ENCODE measurements around the gene MTNR1A.

DNA sequence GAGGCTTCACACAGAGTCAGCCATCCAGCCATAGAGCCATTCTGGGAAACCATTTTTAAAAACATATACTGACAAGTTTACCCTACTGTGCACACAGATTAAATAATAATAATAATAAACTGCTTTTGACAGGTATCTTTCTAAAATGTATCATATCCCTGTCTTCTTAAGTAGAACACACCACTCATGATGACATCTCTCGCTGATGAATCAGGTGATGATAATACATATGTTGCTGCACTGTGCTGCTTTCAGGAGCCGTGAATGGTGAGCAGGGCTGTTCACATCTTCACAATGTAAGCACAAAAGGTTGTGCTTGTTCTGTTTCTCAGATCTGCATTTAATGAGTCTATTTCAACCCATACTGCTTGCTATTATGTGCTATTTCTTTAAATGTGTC lies 3.5 kb downstream of the MTNR1A start:
- no peak for TF ChIP-seq TAF1 (IDR thresholded peaks at IDR 0.05; ENCODE audit: borderline replicate concordance, insufficient read depth, low read length)
- no peak for TF ChIP-seq POLR2AphosphoS5 (IDR thresholded peaks at IDR 0.05; ENCODE audit: low read depth, low read length)
- TF ChIP-seq, protein P1, sequence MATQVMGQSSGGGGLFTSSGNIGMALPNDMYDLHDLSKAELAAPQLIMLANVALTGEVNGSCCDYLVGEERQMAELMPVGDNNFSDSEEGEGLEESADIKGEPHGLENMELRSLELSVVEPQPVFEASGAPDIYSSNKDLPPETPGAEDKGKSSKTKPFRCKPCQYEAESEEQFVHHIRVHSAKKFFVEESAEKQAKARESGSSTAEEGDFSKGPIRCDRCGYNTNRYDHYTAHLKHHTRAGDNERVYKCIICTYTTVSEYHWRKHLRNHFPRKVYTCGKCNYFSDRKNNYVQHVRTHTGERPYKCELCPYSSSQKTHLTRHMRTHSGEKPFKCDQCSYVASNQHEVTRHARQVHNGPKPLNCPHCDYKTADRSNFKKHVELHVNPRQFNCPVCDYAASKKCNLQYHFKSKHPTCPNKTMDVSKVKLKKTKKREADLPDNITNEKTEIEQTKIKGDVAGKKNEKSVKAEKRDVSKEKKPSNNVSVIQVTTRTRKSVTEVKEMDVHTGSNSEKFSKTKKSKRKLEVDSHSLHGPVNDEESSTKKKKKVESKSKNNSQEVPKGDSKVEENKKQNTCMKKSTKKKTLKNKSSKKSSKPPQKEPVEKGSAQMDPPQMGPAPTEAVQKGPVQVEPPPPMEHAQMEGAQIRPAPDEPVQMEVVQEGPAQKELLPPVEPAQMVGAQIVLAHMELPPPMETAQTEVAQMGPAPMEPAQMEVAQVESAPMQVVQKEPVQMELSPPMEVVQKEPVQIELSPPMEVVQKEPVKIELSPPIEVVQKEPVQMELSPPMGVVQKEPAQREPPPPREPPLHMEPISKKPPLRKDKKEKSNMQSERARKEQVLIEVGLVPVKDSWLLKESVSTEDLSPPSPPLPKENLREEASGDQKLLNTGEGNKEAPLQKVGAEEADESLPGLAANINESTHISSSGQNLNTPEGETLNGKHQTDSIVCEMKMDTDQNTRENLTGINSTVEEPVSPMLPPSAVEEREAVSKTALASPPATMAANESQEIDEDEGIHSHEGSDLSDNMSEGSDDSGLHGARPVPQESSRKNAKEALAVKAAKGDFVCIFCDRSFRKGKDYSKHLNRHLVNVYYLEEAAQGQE (IDR thresholded peaks at IDR 0.05; ENCODE audit: insufficient read depth in 1 of 2, low read depth in 2 of 2, low read length in 2 of 2), result no peak
- no peak for TF ChIP-seq FOXP2 (optimal IDR thresholded peaks at IDR 0.05; ENCODE audit: borderline replicate concordance, extremely low read depth, extremely low read length, insufficient read depth)
